HPDE6-E6E7 (cell line): Measurements from ENCODE around the gene MYO1D.
"Not testable (repeated sequence)": the region's sequence is repeated elsewhere in the genome, so short reads cannot be mapped to it uniquely, and the experiment has no call there.

ENCODE experiments used
- DNase-seq: peaks from one replicate; pipeline ENCODE4 v3.0.0; 2011; ENCODE audit warnings: missing footprints; ENCODE audit errors: extremely low spot score

The MYO1D gene

GRCh38 chr17:32461498-32461852 is 415.4 kb downstream of the MYO1D start:
- no peak for DNase-seq

DNA sequence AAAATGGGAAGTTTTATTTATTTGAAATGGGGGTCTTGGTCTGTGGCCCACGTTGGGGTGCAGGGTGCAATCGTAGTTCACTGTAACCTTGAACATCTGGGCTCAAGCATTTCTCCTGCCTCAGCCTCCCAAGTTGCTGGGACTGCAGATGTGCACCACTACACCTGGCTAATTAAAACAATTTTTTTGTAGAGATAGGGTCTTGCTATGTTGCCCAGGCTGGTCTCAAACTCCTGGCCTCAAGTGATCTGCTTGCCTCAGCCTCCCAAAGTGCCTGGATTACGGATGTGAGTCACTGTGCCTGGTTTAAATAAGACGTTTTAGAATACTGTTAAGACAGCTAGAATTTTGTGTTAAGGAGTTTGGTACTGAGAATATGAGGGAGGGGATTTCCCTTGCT is 416.9 kb downstream of the MYO1D start:
- DNase-seq: no peak

GRCh38 chr17:32458371-32458770 is 418.6 kb downstream of the MYO1D start:
- DNase-seq: no peak

DNA sequence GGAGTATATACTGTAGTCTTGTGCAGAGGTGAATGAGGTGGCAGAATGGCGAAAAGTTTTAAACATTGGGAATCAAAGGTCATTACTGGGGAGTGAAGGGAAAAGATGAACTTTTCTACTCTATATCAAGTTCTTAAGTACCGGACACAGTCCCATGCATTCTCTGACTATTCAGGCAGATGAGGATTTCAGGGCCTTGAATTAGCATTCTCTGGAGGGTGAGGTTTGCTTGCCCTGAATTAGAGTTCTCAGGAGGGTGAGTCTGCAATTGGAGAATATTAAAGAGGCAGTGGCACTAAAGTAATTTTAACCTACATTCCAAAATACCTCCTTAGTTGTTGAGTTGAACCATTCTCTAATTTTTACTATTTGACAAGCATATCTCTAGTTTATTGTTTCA is 423.6 kb downstream of the MYO1D start:
- no peak for DNase-seq

- DNase-seq: no peak
These were observed 424.6 kb downstream of the MYO1D start for GRCh38 chr17:32452281-32452680.

GRCh38 chr17:32451879-32452278 is 425.0 kb downstream of the MYO1D start:
- no peak for DNase-seq

GRCh38 chr17:32450379-32450778 is 426.5 kb downstream of the MYO1D start:
- DNase-seq: not testable (repeated sequence)

- DNase-seq: no peak
These were observed 427.0 kb downstream of the MYO1D start for GRCh38 chr17:32449963-32450362.

DNA sequence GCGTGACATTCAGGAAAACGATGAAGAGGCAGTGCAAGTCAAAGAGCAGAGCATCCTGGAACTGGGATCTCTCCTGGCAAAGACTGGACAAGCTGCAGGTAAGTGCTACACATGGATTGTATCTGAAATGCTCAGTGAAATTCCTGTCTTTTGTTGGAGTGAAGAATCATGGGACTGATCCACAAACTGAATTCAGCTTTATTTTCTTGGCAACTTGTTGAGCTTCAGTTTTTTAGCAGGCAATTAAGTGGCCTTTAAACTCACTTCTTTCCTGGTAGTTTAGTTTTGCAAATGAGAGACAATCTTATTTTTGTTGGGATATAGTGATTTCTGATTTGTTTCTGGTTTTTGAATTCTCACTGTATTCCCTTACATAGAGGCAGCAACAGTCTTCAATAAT is 430.0 kb downstream of the MYO1D start:
- DNase-seq: no peak

DNA sequence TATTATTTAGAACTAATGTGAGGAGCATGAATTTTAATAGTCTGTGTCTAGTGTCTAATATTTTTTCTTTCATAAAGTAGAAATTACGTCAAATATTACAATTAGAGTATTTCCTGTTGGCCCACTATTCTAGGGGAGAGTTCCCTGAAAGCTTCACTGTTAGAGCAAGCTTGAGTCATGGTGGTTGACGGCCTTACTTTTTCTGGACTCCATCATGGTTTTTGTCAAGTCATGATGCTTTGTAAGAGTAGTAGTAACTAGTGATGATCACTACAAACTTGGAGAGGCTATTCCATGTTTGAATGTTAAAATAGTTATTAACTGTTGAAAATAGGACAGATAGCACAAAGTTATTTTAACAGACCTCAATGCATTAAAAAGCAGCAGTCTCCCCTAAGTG is 431.0 kb downstream of the MYO1D start:
- no peak for DNase-seq

- no peak for DNase-seq
These were observed 431.4 kb downstream of the MYO1D start for GRCh38 chr17:32445497-32445896.

DNA sequence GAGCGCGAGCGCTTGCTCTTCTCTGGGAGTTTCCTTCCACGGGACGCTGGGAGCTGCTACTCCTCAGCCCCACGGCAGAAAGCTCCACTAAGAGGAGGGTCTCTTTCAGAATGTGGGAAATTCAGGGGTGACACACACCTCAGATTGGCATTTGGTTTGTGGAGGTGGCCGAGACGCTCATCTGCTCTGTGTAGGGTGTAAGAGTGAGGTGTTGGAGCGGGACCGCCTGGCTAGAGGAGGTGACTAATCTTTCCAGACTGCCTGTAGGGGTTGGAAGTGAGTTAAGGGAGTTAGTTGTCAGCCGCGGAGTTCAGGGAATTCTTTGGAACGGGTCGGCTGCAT is 431.9 kb downstream of the MYO1D start:
- DNase-seq: peak; percentile 64

DNA sequence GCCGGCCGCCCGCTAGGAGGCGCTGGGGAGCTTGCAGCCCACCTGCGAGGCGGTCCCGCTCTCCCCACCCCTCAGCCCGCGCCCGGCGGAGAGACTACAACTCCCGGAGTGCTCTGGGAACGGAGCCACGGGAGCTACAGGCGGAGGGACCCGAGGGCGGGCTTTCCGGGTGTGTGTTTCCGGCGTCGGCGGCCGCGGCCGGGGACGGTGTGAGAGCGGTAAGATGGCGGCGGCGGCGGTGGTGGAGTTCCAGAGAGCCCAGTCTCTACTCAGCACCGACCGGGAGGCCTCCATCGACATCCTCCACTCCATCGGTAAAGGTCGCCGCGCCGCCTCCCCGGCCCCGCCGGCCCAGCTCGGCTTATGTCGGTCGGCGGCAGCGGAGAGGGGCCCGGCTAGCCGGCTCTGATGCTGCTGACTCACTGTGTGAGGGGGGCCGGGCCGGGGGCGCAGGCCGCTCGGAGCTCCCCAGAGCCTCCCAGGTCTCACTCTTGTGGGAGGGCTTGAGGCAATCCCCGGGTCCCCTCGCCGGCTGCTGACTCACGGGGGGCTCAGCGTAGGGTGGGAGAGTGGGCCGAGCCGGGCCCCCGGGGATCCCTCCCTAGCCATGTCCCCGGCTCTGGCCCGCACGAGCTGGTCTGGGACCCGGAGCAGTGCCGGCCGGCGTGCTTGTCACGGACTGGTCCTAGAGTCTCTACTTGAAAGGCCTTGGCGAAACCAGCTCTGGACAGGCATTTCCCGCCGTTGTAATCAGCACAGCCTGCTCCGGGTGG is 432.4 kb downstream of the MYO1D start, which contains the start of gene PSMD11:
Gene PSMD11 (plus strand): TSS at position 210 of the 773 bp plus-strand sequence. CDS start 14 bp downstream, at position 224.
- DNase-seq: peak; percentile 97

DNA sequence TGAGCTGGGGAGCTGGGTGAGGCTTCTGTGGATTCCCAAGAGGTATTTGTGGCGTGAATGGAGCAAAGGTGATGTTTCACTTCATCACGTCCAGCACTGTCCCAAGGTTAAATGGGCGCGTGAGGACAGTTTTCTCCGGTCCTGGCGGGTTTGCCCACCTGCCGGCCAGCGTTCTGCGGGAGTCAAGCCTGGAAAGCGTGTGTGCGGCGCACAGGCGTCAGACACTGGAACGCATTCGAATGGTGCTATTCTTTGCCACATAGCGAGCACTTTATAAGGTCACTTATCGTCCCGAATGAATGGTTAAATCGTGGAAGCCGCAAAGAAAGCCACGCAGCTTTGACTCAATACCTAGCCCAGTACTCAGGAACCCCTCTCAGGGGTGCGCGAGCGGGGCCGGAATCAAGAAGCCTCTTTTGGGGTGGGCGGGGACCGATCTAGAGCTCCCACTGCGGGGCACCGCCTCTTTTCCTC is 433.1 kb downstream of the MYO1D start:
- DNase-seq: no peak
